Measurements from ENCODE around the gene GRAMD4.

The GRAMD4 gene

GRCh38 chr22:46673205-46673604, 53.0 kb downstream of the GRAMD4 start:
- no peak for TF ChIP-seq CTCF (IDR thresholded peaks at IDR 0.05; ENCODE audit: borderline replicate concordance, insufficient read depth, low read depth, low read length)

GRCh38 chr22:46673662-46674236, 53.6 kb downstream of the GRAMD4 start:
- H3K4me3 ChIP-seq (ENCODE audit: low read depth, low read length): no peak overlapping the region
- no peak for TF ChIP-seq CTCF (IDR thresholded peaks at IDR 0.05; ENCODE audit: borderline replicate concordance, insufficient read depth, low read depth, low read length)

More at GRCh38 chr22:46673205-46673604, 53.0 kb downstream of the GRAMD4 start:
- H3K4me3 ChIP-seq (ENCODE audit: low read depth, low read length): no peak overlapping the region

- TF ChIP-seq CTCF (IDR thresholded peaks at IDR 0.05; ENCODE audit: borderline replicate concordance, insufficient read depth, low read depth, low read length): no peak
- no peak overlapping the region for H3K4me3 ChIP-seq (ENCODE audit: low read depth, low read length)
These were observed 54.2 kb downstream of the GRAMD4 start for GRCh38 chr22:46674367-46674781.

- no peak for TF ChIP-seq CTCF (IDR thresholded peaks at IDR 0.05; ENCODE audit: borderline replicate concordance, insufficient read depth, low read depth, low read length)
- H3K4me3 ChIP-seq (ENCODE audit: low read depth, low read length): no peak overlapping the region
These were observed 54.7 kb downstream of the GRAMD4 start for GRCh38 chr22:46674906-46675305.

GRCh38 chr22:46675479-46675878, 55.3 kb downstream of the GRAMD4 start:
- no peak overlapping the region for H3K4me3 ChIP-seq (ENCODE audit: low read depth, low read length)
- no peak for TF ChIP-seq CTCF (IDR thresholded peaks at IDR 0.05; ENCODE audit: borderline replicate concordance, insufficient read depth, low read depth, low read length)

GRCh38 chr22:46675938-46676337, 55.8 kb downstream of the GRAMD4 start:
- TF ChIP-seq CTCF (IDR thresholded peaks at IDR 0.05; ENCODE audit: borderline replicate concordance, insufficient read depth, low read depth, low read length): no peak
- H3K4me3 ChIP-seq (ENCODE audit: low read depth, low read length): no peak overlapping the region

- no peak overlapping the region for H3K4me3 ChIP-seq (ENCODE audit: low read depth, low read length)
- TF ChIP-seq CTCF (IDR thresholded peaks at IDR 0.05; ENCODE audit: borderline replicate concordance, insufficient read depth, low read depth, low read length): no peak
These were observed 56.3 kb downstream of the GRAMD4 start for GRCh38 chr22:46676479-46676878.

Measured in GM12875 (cell line).